ENCODE measurements around the gene LIN28A.

The LIN28A gene

DNA sequence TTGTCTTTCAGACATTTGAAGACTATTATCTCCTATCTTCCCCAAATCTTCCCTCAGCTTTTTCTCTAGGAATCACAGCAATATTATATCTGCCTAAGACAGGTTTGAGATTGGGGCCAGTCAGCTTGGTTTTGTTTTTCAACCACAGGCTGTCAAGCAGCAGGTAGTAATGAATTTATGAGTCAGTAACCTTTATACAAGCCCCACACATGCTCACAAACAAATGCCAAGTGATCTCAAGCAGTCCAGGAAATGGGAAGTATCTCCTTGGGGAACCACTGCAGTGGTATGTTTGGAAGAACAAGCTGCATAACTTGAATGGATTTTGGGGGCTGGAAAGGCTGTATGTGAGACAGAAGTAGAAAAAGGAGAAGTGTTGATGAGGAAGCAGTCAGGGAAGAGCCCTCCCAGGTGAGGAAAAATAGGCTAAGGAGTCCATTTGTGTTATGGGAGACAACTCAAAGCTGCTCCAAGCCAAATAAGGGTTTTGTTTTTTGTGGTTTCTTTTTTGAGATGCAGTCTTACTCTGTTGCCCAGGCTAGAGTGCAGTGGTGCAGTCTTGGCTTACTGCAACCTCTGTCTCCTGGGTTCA, 23.6 kb downstream of the LIN28A start:
- no peak for DNase-seq (ENCODE audit: low spot score)

DNA sequence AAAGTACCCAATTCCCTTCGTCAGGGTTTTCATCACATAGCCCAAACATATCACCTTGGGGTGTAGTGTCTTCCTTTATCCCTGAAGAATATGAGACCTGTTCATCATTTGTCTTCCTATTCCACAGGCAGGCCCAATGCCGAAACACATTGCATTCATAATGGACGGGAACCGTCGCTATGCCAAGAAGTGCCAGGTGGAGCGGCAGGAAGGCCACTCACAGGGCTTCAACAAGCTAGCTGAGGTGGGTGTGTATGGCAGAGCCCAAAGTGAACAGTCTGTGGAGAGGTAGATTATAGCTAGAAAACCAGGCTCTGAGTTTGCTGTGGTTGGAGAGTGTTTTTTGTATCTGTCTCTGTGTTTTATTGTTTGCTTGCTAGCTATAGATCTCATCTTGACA, 27.4 kb downstream of the LIN28A start:
- DNase-seq (ENCODE audit: low spot score): no peak

DNA sequence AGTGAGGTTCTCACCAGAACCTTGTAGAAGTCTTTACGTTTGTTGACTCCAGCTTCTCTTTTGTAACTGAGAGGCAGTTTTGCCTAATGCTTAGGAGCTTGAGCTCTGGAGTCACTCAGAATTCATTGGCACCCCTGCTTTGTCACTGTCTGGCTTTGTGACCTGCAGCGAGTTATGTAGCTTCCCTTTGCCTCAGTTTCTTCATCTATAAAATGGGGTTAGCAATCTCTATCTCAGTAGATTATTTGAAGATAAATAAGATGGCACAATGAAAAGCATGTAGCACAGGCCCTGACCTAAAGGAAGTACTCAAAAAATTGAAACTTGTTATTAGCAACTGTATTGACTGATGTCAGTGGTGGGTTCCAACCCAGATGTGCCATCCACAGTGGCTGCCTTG, 29.6 kb downstream of the LIN28A start:
- no peak for DNase-seq (ENCODE audit: low spot score)

DNA sequence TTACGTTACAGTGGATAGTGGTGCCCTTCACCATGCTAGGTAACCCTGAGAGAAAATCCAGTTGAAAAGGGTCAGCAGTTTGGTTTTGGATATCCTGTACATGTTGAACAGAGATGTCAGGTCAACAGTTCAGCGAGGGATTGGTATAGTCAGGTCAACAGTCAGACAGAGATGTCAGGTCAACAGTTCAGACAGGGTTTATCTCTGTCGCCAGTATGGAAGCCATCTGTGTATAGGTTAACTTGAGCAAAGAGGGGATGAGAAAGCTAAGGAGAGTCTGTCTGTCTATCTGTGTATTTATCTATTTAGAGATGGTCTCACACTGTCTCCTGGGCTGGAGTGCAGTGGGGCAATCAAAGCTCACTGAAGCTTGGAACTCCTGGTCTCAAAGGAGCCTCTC, 39.3 kb downstream of the LIN28A start:
- no peak for DNase-seq (ENCODE audit: low spot score)

DNA sequence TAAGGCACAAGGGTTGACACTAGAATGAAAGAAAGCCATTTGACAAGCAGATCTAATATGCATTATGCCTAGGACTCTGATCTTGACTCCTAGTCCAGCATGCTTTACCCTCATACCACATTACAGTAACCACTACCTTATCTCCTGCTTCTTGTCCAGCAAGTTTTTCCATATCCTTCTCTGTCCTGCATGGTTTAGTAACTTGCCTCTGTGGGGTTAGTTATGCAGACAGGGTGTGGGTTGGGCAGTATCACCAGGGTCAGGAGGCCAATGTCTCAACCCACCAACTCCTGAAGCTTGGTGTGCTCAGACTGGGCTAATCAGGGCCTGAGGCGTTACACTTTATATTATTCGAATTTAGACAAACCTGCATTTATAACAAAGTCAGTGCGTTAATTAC, 40.3 kb downstream of the LIN28A start:
- no peak for DNase-seq (ENCODE audit: low spot score)

DNA sequence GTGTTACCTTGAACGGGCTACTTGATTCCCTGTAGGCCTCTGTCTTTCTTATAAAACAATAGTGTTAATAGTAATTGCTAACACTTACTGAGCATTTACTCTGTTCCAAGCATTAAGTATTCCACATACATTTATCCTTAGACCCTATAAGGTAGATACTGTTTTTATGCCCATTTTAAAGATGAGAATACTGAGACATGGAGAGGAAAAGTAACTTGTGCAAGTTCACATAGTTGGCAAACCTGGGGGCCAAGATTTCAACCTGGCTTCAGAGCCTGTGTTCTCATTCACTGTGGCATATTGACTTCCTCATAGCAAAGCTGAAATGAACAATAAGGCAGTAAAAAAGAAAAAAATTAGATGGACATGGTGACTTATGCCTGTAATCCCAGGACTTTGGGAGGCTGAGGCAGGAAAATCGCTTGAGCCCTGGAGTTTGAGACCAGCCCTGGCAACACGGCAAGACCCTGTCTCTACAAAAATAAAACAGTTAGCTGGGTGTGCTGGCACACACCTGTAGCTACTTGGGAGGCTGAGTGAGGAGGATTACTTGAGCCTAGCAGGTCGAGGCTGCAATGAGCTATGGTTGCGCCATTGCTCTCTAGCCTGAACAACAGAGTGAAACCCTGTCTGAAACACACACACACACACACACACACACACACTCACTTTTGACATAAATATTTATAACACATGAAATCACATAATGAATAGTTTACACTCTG, 42.0 kb downstream of the LIN28A start:
- no peak for DNase-seq (ENCODE audit: low spot score)

DNA sequence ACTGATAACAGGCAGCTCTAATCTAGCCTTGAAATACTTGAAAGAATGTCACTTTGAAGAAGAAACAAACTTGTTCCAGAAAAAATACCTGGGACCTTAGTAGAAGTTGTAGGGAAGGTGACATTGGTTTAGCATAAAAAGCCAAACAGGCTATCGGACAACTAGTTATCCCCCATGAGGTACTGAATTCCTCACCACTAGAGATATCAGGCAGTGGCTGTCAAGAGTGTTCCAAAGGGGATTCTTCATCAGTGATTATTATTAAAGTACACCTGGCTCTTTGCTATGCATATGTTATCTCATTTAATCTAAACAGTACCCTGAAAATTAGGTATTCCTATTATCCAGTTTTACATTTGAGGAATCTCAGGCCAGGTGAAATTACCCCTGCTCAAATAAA, 48.5 kb downstream of the LIN28A start:
- DNase-seq (ENCODE audit: low spot score): no peak

DNA sequence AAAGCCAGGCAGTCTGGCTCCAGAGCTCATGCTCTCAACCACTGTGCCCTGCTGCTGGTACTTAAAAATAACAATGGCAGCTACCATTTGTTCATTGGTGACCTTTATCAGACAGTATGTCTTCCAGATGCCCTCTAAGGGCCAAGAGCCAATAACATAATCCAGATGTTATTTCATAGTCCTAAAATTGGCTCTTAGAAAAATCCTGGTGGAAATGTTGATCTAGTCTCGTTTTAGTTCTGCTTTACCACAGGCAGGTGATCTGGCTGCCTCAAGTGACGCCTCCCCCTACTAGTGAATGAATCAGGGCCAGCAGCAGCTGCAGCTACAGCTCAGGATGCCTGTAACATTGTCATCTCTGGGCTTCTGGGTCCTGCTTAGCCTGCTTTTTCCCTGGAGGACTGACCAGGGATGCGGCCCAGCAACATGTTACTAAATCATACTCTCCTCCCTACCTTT, 49.0 kb downstream of the LIN28A start:
- DNase-seq (ENCODE audit: low spot score): no peak

DNA sequence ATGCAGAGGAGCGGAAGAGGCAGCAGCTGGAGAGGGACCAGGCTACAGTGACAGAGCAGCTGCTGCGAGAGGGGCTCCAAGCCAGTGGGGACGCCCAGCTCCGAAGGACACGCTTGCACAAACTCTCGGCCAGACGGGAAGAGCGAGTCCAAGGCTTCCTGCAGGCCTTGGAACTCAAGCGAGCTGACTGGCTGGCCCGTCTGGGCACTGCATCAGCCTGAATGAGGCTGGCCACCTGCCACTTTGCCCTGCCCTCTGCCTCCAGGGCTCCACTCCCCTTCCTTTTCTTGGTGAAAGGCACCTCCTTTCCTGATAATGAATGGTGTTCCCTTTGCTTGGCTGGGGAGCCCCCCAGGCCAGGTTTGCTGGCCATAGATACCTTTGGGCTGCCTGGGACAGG, 58.3 kb downstream of the LIN28A start:
- no peak for DNase-seq (ENCODE audit: low spot score)

DNA sequence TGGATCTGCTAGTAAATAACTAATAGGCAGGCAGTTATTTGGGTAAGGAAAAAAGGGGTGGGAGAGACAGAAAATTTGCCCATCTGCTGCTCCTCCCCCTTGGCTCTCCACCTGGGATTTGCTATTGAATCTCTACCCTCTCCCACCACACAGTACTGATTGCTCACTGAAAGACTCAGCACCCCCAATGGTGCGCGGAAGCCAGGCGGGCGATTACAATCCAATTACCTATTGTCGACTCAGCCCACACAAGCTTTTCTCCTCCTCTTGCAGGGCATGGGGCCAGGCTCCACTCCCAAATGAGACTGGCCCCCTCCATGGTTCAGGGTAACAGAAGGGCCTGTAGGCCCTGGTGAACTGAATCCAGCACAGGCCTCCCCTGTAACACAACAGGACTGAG, 58.9 kb downstream of the LIN28A start:
- DNase-seq (ENCODE audit: low spot score): no peak

DNA sequence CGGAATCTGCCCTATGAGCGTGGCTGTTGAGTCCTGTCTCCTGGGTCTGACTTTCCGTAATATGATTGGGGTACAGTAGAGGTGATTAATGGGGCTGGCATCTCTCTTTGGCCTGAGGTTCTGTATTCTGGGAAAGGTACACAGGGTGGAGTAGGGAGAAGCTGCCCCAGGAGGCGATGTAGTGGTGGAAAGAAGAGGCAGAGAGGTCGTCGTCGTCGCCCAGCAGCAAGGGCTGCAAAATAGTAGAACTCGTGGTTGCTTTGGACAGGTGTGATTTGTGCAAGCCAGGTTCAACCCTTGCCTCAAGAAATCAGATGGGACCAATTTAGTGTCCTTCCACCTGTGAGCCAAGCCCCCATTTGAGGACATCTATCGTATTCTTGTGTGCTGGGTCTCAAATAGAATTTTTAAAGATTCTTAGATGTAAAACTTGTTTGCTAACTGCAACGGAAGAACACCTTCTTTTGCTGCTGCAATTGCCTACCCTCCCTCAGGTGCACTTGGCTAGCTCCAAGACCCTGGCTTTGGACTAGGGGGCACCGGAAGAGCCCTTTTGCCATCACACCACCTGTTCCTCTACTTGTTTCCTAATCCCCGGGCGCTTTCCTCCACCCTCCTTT, 60.4 kb downstream of the LIN28A start:
- DNase-seq (ENCODE audit: low spot score): no peak

DNA sequence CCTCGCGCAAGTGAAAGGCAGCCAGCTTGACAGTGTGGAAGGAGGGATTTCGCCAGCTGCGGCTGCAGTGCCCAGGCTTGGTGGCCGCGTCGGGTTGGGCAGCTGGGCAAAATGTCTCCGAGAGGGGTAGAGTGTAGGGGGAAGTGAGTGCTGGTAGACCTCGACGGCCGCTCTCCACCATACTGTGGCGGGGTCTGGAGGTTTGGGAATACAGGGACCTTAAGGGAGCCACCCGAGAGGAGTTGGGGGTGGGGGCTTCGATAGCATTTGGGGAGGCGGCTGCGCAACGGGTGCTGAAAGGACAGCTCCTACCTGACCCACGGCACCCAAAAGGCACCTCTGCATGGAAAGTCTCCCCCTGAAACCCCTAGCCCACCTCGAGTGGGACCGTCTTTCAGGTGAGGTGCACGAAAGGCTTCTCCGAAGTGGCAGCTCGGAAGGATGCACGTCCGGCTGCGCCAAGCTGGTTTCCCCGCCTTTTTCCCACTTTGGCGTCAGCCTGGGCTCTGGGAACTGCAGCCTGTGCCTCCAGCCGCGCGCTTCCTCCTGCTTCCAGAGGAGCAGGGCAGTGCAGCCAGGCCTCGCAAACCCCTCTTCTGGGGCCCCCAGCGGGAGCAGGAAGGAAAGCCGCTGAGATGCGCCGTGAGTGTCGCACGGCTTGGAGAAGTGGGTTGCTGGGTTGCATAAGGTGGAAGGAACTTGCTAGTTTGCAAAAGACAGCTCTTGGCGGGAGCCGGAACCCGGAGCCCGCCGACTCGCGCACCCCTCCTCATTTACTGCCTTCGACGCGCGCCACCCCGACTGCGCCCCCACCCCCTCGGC, 61.1 kb downstream of the LIN28A start:
- DNase-seq (ENCODE audit: low spot score): peak; percentile 30

DNA sequence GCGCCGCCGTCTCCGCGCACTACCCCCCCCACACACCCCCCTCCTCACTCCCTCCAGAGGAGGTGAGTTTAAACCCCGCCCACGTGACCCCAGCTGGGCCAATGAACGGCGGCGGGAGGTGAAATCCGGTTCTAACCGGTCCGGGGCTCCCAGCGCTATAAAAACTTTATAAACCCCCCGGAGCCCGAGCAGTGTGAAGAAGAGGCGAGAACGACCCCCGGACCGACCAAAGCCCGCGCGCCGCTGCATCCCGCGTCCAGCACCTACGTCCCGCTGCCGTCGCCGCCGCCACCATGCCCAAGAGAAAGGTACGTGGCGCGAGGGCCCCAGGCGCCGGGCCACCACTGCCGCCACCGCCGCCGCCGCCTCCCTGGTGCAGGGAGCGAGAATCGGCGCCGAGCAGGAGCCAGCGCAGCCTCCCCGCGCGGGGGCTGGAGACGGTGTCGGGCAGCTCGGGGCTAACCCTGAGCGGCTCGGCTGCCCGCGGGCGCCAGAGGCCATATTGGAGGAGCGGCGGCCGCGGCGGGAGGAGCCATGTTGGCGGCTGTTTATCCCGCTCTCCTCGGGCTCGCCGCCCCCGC, 61.8 kb downstream of the LIN28A start, which contains the start of gene HMGN2:
Gene HMGN2, plus strand, starts transcription at position 121 of the 581 bp plus-strand sequence. Its CDS starts 173 bp downstream, at position 294.
- DNase-seq (ENCODE audit: low spot score): peak; percentile 89

DNA sequence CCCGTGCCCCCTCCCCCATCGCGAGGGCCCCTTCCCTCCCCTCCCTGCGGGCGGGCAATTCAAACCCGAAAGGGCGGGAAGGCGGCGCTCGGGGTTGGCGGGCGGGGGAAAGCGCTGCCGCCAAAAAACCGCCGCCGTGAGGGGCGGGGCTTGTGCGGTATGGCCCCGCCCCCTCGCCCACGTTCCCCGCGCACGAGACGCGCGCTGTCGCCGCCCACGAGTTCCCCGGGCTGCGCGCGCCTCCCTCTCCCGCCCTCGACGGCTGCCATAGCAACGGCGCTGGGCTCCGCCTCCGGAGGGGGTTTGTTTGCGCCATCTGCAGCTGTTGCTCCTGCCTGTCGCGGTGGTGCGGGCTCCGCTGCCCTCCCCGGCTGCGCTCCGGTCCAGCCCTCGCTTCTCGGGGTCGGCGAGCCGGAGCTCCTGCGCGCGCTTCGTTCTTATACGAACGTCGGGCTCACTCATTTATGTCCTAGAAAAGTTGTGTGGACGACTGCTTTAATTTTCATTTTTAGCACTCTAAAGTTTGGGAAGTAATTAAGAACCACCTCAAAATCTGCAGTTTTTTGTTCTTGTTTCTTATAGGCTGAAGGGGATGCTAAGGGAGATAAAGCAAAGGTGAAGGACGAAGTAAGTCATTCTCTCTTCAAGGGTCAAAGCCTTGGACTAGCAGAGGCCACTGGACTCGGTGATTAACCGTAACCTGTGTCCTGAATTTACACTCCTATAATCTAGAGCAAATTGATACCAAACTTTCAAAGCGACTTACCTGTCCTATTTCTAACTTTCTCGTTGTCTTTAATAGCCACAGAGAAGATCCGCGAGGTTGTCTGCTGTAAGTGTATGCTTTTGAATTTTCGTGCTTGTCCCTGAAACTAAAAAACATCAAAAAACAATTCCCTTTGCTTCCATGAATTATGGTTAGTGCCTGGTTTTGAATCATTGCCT, 62.6 kb downstream of the LIN28A start:
- DNase-seq (ENCODE audit: low spot score): peak; percentile 96

DNA sequence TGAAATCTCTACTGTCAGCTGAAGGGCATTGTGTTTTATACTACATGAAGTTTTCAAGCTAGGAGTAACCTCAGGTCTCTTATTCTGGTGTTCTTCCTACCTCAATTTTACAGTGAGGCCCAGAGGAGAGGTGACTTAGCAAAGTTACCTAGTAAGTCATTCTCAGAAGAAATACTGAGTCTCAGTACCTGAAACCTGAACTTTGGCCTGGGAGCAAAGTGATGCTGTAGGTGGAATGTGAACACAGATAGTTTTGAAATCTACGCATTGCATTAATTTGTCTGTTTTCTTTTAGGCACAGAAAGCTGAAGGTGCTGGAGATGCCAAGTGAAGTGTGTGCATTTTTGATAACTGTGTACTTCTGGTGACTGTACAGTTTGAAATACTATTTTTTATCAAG, 64.2 kb downstream of the LIN28A start:
- DNase-seq (ENCODE audit: low spot score): no peak

DNA sequence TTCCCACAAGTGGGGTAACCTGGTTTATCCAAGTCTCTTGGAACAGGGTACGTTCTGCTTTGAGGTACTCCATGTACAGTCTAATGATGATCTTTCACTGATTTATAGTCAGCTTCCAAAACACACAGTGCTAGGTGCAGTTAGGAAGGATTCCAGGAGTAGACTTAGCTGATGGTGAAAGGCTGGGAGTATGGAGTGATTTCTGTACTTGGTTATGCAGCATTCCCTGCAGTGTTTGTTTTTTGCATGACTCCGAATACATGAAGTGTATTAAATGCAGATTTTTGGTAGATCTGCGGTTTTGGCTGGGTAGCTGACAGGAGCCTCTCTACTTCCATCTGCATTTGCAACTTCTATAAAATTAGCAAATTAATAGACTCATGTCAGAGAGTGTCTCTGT, 65.4 kb downstream of the LIN28A start:
- DNase-seq (ENCODE audit: low spot score): no peak

DNA sequence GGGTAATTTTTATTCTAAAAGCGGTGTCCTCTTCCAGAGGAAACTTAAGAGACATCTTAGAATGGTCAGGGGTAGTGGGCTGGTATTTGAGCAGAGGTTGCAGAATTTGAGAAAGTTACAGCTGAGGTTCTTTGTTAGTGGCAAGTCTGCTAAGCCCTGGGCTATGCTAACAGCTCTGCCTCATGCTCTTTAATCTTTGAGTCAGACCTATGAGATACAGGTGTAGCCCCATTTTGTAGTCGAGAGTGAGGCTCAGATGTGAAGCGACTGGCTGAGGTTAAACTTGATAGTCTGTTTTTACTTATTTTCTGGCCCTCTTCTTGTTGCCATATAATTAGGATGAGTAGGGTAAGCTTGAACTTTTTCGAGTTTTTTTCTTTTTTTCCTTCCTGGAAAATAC, 66.3 kb downstream of the LIN28A start:
- no peak for DNase-seq (ENCODE audit: low spot score)

DNA sequence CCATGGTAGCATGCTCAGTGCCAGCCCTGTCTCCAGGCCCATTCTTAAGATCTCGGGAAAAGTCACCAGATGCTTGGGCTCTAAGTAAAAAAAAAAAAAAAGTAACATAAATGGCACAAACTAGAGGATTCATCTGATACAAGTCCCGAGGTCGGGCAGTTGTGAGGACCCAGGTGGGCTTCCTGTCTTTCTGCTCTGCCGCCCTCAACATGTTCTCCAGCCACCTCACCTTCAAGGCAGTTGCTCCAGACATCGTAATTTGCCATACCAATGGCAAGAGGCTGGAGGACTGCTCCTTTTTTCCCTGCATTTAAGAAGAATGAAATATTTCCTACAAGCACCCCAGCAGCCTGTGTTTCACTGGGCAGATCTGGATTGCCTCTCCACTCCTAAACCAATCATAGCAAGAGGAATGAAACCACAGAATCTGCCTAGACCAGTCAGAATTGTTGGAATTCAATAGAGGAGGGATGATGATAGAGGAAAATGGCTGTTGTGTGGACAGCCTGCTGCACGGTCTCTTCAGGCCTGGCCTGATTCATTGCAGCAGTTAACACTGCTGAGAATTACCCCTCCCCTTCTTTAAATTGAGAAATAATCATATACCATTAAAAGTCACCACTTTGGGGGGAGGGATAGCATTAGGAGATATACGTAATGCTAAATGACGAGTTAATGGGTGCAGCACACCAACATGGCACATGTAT, 67.0 kb downstream of the LIN28A start:
- DNase-seq (ENCODE audit: low spot score): no peak

DNA sequence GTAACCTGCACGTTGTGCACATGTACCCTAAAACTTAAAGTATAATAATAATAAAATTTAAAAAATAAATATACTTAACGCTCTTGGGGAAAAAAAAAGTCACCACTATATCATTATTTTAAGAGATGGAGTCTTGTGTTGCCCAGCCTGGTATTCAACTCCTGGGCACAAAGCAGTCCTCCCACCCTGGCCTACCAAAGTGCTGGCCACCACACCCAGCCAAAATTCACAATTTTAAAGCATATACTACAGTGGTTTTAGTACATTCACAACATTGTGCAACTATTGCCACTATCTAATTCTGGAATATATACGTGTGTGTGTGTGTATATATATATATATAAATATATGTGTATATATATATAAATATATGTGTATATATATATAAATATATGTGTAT, 67.5 kb downstream of the LIN28A start:
- DNase-seq (ENCODE audit: low spot score): no peak

DNA sequence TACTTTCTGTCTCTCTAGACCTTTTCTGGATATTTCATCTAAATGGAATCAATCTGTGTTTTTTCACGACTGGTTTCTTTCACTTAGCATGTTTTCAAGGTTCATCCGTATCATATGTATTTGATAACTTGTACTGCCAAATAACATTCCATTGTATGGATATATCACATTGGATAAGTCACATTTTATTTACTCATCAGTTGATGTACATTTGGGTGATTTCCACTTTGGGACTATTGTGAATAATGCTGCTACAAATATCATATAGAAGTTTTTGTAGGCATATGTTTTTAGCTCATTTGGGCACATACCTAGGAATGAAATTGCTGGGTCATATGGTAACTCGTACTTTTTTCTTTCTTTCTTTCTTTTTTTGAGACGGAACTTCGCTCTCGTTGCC, 68.4 kb downstream of the LIN28A start:
- DNase-seq (ENCODE audit: low spot score): no peak
